Panc1 (cell line): Measurements from ENCODE around the gene SDK2. TPM values are rescaled to one million over a fixed set of nuclear protein-coding genes. Genes with fewer than 3 reads are reported as not detected.

Experiments used
- ATAC-seq: fragments of 200-7000 bp; cut with Tn5 transposase; 2 replicates; pipeline ENCODE4 v1.9.1; 2020; ENCODE audit warnings: mild to moderate bottlenecking, moderate library complexity
- BruUV-seq: library from RNA; stranded (reverse); fragments of 400-500 nt; replicated peaks from 2 replicates; lab custom pipeline; 2021; lab: Mats Ljungman, UMichigan
- CTCF ChIA-PET: fragments of 300-600 bp; sonication (Branson Sonifier 250); formaldehyde crosslinking; loops from one replicate; lab custom pipeline; 2022; ENCODE audit warnings: antibody characterized with exemption; lab: Charles Lee
- POLR2A ChIA-PET: fragments of 300-600 bp; sonication (Branson Sonifier 250); formaldehyde crosslinking; loops from one replicate; lab custom pipeline; 2022; ENCODE audit warnings: antibody characterized with exemption; lab: Charles Lee
- DNase-seq: peaks from one replicate; pipeline ENCODE4 v3.0.0-alpha.2; 2010; ENCODE audit warnings: low read depth, low spot score
- H3K27ac ChIP-seq: 2 replicates; pipeline ENCODE4 v1.5.1; 2011; ENCODE audit warnings: mild to moderate bottlenecking, low read length, inconsistent platforms
- H3K27me3 ChIP-seq: fragments of 200-500 bp; sonication (Bioruptor generic); 2 replicates; pipeline ENCODE4 v1.6.0; 2014; ENCODE audit warnings: low read length, inconsistent platforms; ENCODE audit not compliant: control insufficient read depth, insufficient read depth
- H3K36me3 ChIP-seq: fragments of 200-500 bp; sonication (Bioruptor generic); 2 replicates; pipeline ENCODE4 v1.5.1; 2014; ENCODE audit warnings: inconsistent platforms, mild to moderate bottlenecking, low read length, moderate library complexity; ENCODE audit not compliant: control insufficient read depth, insufficient read depth
- H3K4me1 ChIP-seq: 2 replicates; pipeline ENCODE4 v1.5.1; 2011; ENCODE audit warnings: inconsistent platforms, mild to moderate bottlenecking, low read length, moderate library complexity; ENCODE audit not compliant: control insufficient read depth, insufficient read depth
- H3K4me3 ChIP-seq, 2 experiments: 2 replicates each; pipeline ENCODE4 v1.5.1; 2011 to 2012; ENCODE audit warnings: low read depth in 2 of 2, low read length in 2 of 2, mild to moderate bottlenecking in 2 of 2, inconsistent platforms in 1 of 2, moderate library complexity in 1 of 2
- H3K9me3 ChIP-seq: fragments of 200-500 bp; sonication (Bioruptor generic); 2 replicates; pipeline ENCODE4 v1.5.1; 2014; ENCODE audit warnings: low read depth, mild to moderate bottlenecking, inconsistent platforms, low read length, moderate library complexity; ENCODE audit not compliant: control insufficient read depth, insufficient read depth
- CTCF ChIP-seq: fragments of 450-650 bp; IDR thresholded peaks from 2 replicates; pipeline ENCODE4 v1.5.1; 2017; ENCODE audit warnings: mild to moderate bottlenecking
- POLR2AphosphoS5 ChIP-seq: IDR thresholded peaks from 2 replicates; pipeline ENCODE4 v1.6.1; 2012; ENCODE audit warnings: mild to moderate bottlenecking, low read depth, low read length, moderate library complexity
- REST ChIP-seq, 2 experiments: IDR thresholded peaks; 2 replicates each; pipeline ENCODE4 v1.6.1; 2011 to 2012; ENCODE audit warnings: low read depth in 2 of 2, control low read depth in 1 of 2, low read length in 1 of 2, mild to moderate bottlenecking in 1 of 2, moderate library complexity in 1 of 2; ENCODE audit not compliant: insufficient read depth in 1 of 2
- SIN3A ChIP-seq: IDR thresholded peaks from 2 replicates; pipeline ENCODE4 v1.6.1; 2012; ENCODE audit warnings: low read depth, mild to moderate bottlenecking, low read length, moderate library complexity, borderline replicate concordance; ENCODE audit not compliant: insufficient read depth
- TCF7L2 ChIP-seq: IDR thresholded peaks from 2 replicates; pipeline ENCODE4 v1.6.1; 2011; ENCODE audit warnings: mild to moderate bottlenecking, low read depth, low read length, inconsistent platforms
- in situ Hi-C: cut with HindIII; loops from 2 replicates; pipeline ENCODE4 v1.10.0; 2016; ENCODE audit warnings: low sequenced_read_pairs, low pct_unique_long_range_greater_than_20kb
- intact Hi-C: fragments of 100-400 bp; cut with micrococcal nuclease; formaldehyde crosslinking; loops from one replicate; pipeline ENCODE4 v1.10.0; 2022; ENCODE audit not compliant: unreplicated experiment
- total RNA-seq: library from RNA; stranded (reverse); gene quantifications from one replicate; pipeline ENCODE4 v1.2.1, GENCODE V29; 2021; ENCODE audit not compliant: unreplicated experiment

SDK2 gene
- total RNA-seq, 1 experiment from 2014 or later: 0.41 TPM

DNA sequence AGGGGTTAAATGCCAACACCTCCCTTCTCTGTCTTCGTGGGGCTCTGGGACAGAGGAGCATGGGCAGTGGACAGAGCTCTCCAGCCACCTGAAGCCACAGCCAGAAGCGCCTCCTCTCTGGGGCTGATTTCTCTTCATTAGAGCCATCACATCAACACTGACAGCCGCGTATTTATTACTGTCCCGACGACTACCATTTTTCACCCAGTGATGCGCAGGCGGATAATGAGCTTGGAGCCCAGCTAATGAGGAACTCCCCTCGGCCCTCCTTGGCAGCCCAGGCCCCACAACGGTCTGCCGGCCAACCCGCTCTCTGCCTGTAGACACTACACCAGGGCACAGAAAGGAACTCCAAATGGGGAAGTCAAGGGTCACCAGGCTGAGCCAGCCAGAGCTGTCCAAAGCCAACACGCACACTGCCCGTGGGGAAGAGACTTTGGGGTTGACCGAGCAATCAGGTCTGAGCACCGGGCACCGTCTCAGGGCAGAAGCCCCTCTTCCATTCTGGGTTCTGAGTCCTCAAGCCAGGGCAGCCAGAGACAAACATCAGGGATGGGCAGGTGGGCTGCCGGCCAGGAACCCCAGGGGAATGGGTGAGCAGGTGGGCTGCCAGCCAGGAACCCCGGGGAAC, 13.2 kb downstream of the SDK2 start:
- H3K9me3 ChIP-seq: no peaks in the 10 kb centered on the region
- no peaks in the 10 kb centered on the region for H3K4me1 ChIP-seq
- H3K4me3 ChIP-seq: no peak overlapping the region
- TF ChIP-seq REST (IDR thresholded peaks at IDR 0.05; ENCODE audit: insufficient read depth in 1 of 2, low read depth in 2 of 2, low read length in 1 of 2) (no peak), SIN3A (no peak)
- DNase-seq: no peak
- H3K27me3 ChIP-seq: peaks cover 6% of the 10 kb centered on the region
- ChIA-PET CTCF (interaction anchor here (0.6 kb wide), 1 partner anchor 192 kb away, joined by 3 read pairs; no protein-coding TSS in a partner anchor), POLR2A (interaction anchor here (0.6 kb wide), 1 partner anchor 18 kb away, joined by 6 read pairs; no protein-coding TSS in a partner anchor)
- no peak overlapping the region for H3K27ac ChIP-seq
- intact Hi-C loops: no loop called here
- in situ Hi-C loops: no loop called here
- no TSS peak for BruUV-seq
- H3K36me3 ChIP-seq: no peaks in the 10 kb centered on the region
- ATAC-seq: no peak

DNA sequence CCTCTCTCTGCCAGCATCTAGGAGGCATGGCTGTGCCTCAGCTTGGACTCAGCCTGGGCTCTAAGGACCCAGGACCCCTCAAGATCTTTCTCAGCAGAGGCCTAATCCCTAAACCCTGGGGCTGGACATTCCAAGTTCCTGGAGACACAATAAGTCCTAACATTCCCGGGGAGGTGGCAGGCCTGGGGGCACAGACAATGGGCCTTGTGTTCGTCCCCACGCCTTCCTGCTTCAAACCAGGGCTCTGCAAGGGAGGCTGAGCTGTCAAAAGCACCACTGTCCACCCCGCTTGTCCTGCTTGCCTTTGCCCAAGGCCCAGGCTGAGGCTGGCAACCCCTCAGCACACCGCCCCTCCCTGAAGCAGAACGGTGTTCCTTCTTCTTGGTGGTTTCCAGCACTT, 13.7 kb downstream of the SDK2 start:
- in situ Hi-C loops (no loop called here), intact Hi-C loops (no loop called here)
- H3K27me3 ChIP-seq: peaks cover 6% of the 10 kb centered on the region
- no peak for TF ChIP-seq POLR2AphosphoS5
- no peak for TF ChIP-seq REST (IDR thresholded peaks at IDR 0.05; ENCODE audit: insufficient read depth in 1 of 2, low read depth in 2 of 2, low read length in 1 of 2)
- TF ChIP-seq SIN3A: no peak
- TF ChIP-seq TCF7L2: no peak
- no peak for TF ChIP-seq CTCF
- no peaks in the 10 kb centered on the region for H3K4me1 ChIP-seq
- no peak for DNase-seq
- H3K4me3 ChIP-seq: no peak overlapping the region
- ChIA-PET POLR2A (interaction anchor here (0.6 kb wide), 1 partner anchor 14 kb away, joined by 3 read pairs; the partner anchor contains the start of gene SDK2), CTCF (interaction anchor here (0.6 kb wide), 1 partner anchor 192 kb away, joined by 3 read pairs; no protein-coding TSS in a partner anchor)
- H3K36me3 ChIP-seq: no peaks in the 10 kb centered on the region
- no peak for ATAC-seq
- no peak overlapping the region for H3K27ac ChIP-seq
- no peaks in the 10 kb centered on the region for H3K9me3 ChIP-seq
- BruUV-seq: no TSS peak
